GM18861 (cell line): ENCODE data around the gene PTMS.

Experiments used
- ATAC-seq: cut with Tn5 transposase; IDR thresholded peaks from one replicate; pipeline ENCODE4 v1.9.1; 2021; ENCODE audit not compliant: unreplicated experiment

The PTMS gene

GRCh38 chr12:6771509-6772330, 5.6 kb downstream of the PTMS start:
- ATAC-seq, result no peak

GRCh38 chr12:6772331-6772695, 6.2 kb downstream of the PTMS start, which contains the start of gene LAG3:
LAG3 (plus strand) TSS chr12:6772520; CDS start chr12:6772853, 333 bp downstream.
- ATAC-seq, result no peak

GRCh38 chr12:6772726-6773589, 6.8 kb downstream of the PTMS start:
- no peak for ATAC-seq

GRCh38 chr12:6773590-6774351, 7.6 kb downstream of the PTMS start:
- ATAC-seq, result no peak

- ATAC-seq, result no peak
These were observed 8.4 kb downstream of the PTMS start for GRCh38 chr12:6774499-6775062.

- ATAC-seq, result no peak
These were observed 9.3 kb downstream of the PTMS start for GRCh38 chr12:6775185-6776174.

- ATAC-seq, result no peak
These were observed 11.2 kb downstream of the PTMS start for GRCh38 chr12:6777386-6777785.

GRCh38 chr12:6778217-6778573, 12.0 kb downstream of the PTMS start:
- no peak for ATAC-seq

- ATAC-seq, result peak; percentile 62
These were observed 12.7 kb downstream of the PTMS start for GRCh38 chr12:6778574-6779550.

- no peak for ATAC-seq
These were observed 13.7 kb downstream of the PTMS start for GRCh38 chr12:6779708-6780432.

- ATAC-seq, result no peak
These were observed 14.4 kb downstream of the PTMS start for GRCh38 chr12:6780573-6780972.

- ATAC-seq, result no peak
These were observed 16.0 kb downstream of the PTMS start for GRCh38 chr12:6782119-6782518.

- no peak for ATAC-seq
These were observed 16.8 kb downstream of the PTMS start for GRCh38 chr12:6782850-6783566.

GRCh38 chr12:6783828-6784227, 17.7 kb downstream of the PTMS start:
- ATAC-seq, result no peak

- ATAC-seq, result no peak
These were observed 18.1 kb downstream of the PTMS start for GRCh38 chr12:6784296-6784695.

GRCh38 chr12:6784761-6785160, 18.6 kb downstream of the PTMS start:
- no peak for ATAC-seq

GRCh38 chr12:6786416-6787094, 20.4 kb downstream of the PTMS start:
- ATAC-seq, result no peak
